OCI-LY1 (cell line): ENCODE data around the gene CINP.

Experiments used
- EZH2 ChIP-seq: fragments of 200-600 bp; sonication (generic), shearing (Covaris generic); IDR thresholded peaks from 2 replicates; pipeline ENCODE4 v1.8.0; 2017; ENCODE audit warnings: borderline replicate concordance, mixed run types, mild to moderate bottlenecking, antibody characterized with exemption, low read length, moderate library complexity, mixed read lengths
- TF ChIP-seq, protein P1 (sequence below): fragments of 200-600 bp; sonication (generic), shearing (Covaris generic); IDR thresholded peaks from 2 replicates; pipeline ENCODE4 v1.5.1; 2017; ENCODE audit warnings: mild to moderate bottlenecking, antibody characterized with exemption, low read length, moderate library complexity, mixed read lengths

DNA sequence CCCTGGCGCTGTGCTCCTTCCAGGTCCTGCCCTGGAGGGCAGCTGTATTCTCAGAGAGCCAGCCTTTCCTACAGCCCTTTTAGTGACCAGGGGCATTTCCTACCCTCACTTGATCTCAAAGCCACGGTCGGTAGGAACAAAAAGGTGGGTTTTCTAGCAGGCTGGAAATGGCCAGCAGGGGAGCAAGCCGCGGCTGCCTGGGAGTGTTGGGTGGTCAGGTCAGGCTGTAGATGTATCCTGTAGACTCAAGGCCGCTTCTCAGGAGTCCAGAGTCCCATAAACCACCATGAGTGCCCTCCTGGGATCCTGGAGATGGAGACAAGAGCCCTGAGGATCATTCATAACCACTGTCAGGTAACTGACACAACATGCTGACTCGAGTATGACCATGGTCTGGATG is 18.6 kb downstream of the CINP start:
- TF ChIP-seq, protein P1, sequence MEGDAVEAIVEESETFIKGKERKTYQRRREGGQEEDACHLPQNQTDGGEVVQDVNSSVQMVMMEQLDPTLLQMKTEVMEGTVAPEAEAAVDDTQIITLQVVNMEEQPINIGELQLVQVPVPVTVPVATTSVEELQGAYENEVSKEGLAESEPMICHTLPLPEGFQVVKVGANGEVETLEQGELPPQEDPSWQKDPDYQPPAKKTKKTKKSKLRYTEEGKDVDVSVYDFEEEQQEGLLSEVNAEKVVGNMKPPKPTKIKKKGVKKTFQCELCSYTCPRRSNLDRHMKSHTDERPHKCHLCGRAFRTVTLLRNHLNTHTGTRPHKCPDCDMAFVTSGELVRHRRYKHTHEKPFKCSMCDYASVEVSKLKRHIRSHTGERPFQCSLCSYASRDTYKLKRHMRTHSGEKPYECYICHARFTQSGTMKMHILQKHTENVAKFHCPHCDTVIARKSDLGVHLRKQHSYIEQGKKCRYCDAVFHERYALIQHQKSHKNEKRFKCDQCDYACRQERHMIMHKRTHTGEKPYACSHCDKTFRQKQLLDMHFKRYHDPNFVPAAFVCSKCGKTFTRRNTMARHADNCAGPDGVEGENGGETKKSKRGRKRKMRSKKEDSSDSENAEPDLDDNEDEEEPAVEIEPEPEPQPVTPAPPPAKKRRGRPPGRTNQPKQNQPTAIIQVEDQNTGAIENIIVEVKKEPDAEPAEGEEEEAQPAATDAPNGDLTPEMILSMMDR, result no peak
- TF ChIP-seq EZH2, result no peak
